T-helper 1 cell treated with Interleukin-12 subunit alpha and Interleukin-12 subunit beta and Interleukin-4 antibody, amounts not matched to agents 30 μg/mL and 1 μg/mL, for 36 hours (primary cell): ENCODE data around the gene PIGO.

Source experiments
- H3K27ac Mint-ChIP-seq: one replicate; pipeline ENCODE4 v1.8.0; 2021; ENCODE audit warnings: mild to moderate bottlenecking, mixed read lengths
- H3K27me3 Mint-ChIP-seq: one replicate; pipeline ENCODE4 v1.8.0; 2021; ENCODE audit warnings: low read depth, mixed read lengths
- H3K36me3 Mint-ChIP-seq: one replicate; pipeline ENCODE4 v1.8.0; 2021; ENCODE audit warnings: low read depth, mixed read lengths
- H3K4me1 Mint-ChIP-seq: one replicate; pipeline ENCODE4 v1.8.0; 2021; ENCODE audit warnings: low read depth, mixed read lengths
- H3K4me3 Mint-ChIP-seq: one replicate; pipeline ENCODE4 v1.8.0; 2021; ENCODE audit warnings: mild to moderate bottlenecking, moderate library complexity, mixed read lengths
- H3K9me3 Mint-ChIP-seq: one replicate; pipeline ENCODE4 v1.8.0; 2021; ENCODE audit warnings: mixed read lengths

PIGO gene

DNA sequence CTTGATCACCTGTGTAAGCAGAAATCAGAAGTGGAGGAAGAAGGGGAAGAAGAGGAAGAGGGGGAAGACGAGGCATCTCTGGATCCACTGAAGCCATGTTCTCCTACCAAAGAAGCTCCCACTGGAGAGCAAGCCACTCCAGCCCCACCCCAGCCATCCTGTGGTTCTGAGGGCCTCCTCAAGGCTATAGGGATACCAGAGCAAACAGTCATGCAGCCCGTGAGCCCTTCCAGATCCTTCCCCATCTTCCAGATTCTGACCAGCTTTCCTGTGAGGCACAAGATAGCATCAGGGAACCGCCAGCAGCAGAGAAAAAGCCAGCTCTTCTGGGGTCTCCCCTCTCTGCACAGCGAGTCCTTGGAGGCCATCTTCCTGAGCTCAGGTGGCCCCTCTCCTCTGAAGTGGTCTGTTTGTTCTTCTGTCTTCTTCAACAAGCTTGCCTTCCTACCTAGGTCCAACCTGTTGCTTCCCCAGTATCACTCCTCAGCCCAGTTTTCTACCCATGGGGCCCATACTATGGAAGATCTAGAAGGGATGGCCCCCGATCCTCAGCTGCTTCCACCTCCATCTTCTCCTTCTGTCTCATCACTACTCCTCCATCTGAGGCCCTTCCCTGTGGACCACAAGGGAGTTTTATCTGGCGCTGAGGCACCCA lies 53.4 kb downstream of the PIGO start:
- Mint-ChIP-seq H3K27me3 (no peaks in the 10 kb centered on the region), H3K36me3 (peaks cover 10% of the 10 kb centered on the region), H3K4me3 (no peak overlapping the region), H3K27ac (no peak overlapping the region), H3K9me3 (no peaks in the 10 kb centered on the region), H3K4me1 (no peaks in the 10 kb centered on the region)

DNA sequence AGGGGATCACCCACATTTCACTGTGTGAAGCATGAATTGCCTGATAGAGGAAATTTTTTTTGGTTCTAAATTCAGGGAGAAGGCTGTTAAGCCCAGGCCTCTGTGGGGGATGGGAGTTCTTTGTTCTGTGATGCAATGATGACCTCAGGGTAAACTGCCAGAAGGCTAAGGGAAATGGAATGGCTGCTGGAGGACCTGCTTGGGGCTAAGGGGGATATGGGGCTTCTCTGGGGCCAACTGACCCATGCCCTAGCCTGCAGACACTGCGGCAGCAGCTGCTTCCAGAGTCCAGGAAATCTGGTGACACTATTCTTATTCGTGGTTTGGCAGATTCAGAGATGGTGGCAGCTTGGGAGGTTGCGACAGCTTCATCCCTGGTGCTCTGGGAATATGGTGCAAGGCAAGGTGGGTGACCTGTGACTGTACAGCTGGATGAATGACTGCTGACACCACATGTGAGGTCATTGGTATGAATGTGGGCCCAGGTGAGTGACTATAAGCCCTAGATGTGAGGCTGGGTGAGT lies 54.2 kb downstream of the PIGO start:
- no peak overlapping the region for H3K27ac Mint-ChIP-seq
- no peaks in the 10 kb centered on the region for H3K4me1 Mint-ChIP-seq
- H3K4me3 Mint-ChIP-seq: no peak overlapping the region
- no peaks in the 10 kb centered on the region for H3K27me3 Mint-ChIP-seq
- no peaks in the 10 kb centered on the region for H3K9me3 Mint-ChIP-seq
- peaks cover 10% of the 10 kb centered on the region for H3K36me3 Mint-ChIP-seq
